Heart left ventricle (tissue), 13 donors: Measurements from ENCODE around the gene BRSK1.

Experiments used
- CTCF ChIP-seq, 12 donors: fragments of 200-600 bp; sonication (generic) in 4 of 12; IDR thresholded peaks; one replicate each; pipeline versions ENCODE4 v1.5.0 to v1.8.0; 2018 to 2022; ENCODE audit warnings: antibody characterized with exemption in 12 of 12, mild to moderate bottlenecking in 5 of 12
- POLR2A ChIP-seq, 2 donors: fragments of 450-650 bp; IDR thresholded peaks; one replicate each; pipeline ENCODE4 v1.6.1; 2017; ENCODE audit warnings: antibody characterized with exemption in 2 of 2, mild to moderate bottlenecking in 2 of 2, moderate library complexity in 2 of 2
- donor health status: ischemic (EF 13 %, LVEDD 7.1; RV severe dilation, severe dysfunction).
- donor health status: DM: no; HTN: yes; CAD: no.
- donor health status: DM: no; HTN: no; CAD: no.
- donor health status: ischemic (EF 25% LVEDD 6.9; RV normal size, moderate dysfunction).
- donor health status: ischemic (EF 25% LVEDD 5.7; RV mildly dilated, moderate dysfunction).
- donor health status: ischemic (EF 35%, LVEDD 5.7; RV mildly dilated, moderate dysfunction).
- donor health status: nonischemic (EF 11% LVEDD 7.7; RV severe dilation, severe dysfunction).
- donor health status: DM: yes; HTN: yes; CAD: no.
- donor health status: PGD.
- donor health status: ischemic (EF 29% LVEDD 5.4; RV normal size, mild dysfunction).
- donor health status: nonischemic (EF 23%, LVEDD 6.1; RV moderate dilation, normal function).

GRCh38 chr19:55303477-55303876 is 19.7 kb downstream of the BRSK1 start:
- TF ChIP-seq POLR2A (IDR thresholded peaks at IDR 0.05) = no peak
- TF ChIP-seq CTCF (IDR thresholded peaks at IDR 0.05) = no peak
